Loucy (cell line): ENCODE measurements around the gene ACLY.

Source experiments
- H2AFZ ChIP-seq: fragments of 200-600 bp; sonication (generic); 2 replicates; pipeline ENCODE4 v1.6.0; 2016; ENCODE audit warnings: antibody characterized with exemption, mild to moderate bottlenecking, low read length, moderate library complexity
- H3F3A ChIP-seq: fragments of 200-600 bp; 2 replicates; pipeline ENCODE4 v1.6.0; 2016; ENCODE audit warnings: antibody characterized with exemption, low read depth, mild to moderate bottlenecking
- H3K27me3 ChIP-seq: fragments of 200-600 bp; sonication (generic); 2 replicates; pipeline ENCODE4 v1.6.1; 2014; ENCODE audit warnings: low read length, mild to moderate bottlenecking; ENCODE audit not compliant: insufficient read depth, poor library complexity, severe bottlenecking
- H3K36me3 ChIP-seq: fragments of 200-600 bp; sonication (generic); 2 replicates; pipeline ENCODE4 v1.6.1; 2016; ENCODE audit warnings: low read length; ENCODE audit not compliant: insufficient read depth
- H3K4me1 ChIP-seq: fragments of 200-600 bp; sonication (generic); 2 replicates; pipeline ENCODE4 v1.5.1; 2014; ENCODE audit warnings: low read length, mild to moderate bottlenecking; ENCODE audit not compliant: insufficient read depth, poor library complexity, severe bottlenecking
- H3K4me2 ChIP-seq: fragments of 200-600 bp; sonication (generic); 2 replicates; pipeline ENCODE4 v1.6.0; 2014; ENCODE audit warnings: antibody characterized with exemption, low read length, low read depth, mild to moderate bottlenecking; ENCODE audit not compliant: poor library complexity, severe bottlenecking
- H3K4me3 ChIP-seq: fragments of 200-600 bp; sonication (generic); 2 replicates; pipeline ENCODE4 v1.5.1; 2014; ENCODE audit warnings: low read length, mild to moderate bottlenecking, mixed read lengths; ENCODE audit not compliant: poor library complexity, severe bottlenecking
- H3K79me2 ChIP-seq: fragments of 200-600 bp; sonication (generic); 2 replicates; pipeline ENCODE4 v1.6.1; 2014; ENCODE audit warnings: low read length; ENCODE audit not compliant: insufficient read depth
- H3K9ac ChIP-seq: fragments of 200-600 bp; sonication (generic); 2 replicates; pipeline ENCODE4 v1.6.0; 2014; ENCODE audit warnings: mild to moderate bottlenecking, low read depth, low read length, moderate library complexity; ENCODE audit not compliant: poor library complexity, severe bottlenecking
- H3K9me2 ChIP-seq: fragments of 200-600 bp; sonication (generic); replicated peaks from 2 replicates; pipeline ENCODE4 v1.6.1; 2016; ENCODE audit warnings: low read depth, low read length, mixed read lengths
- H3K9me3 ChIP-seq: fragments of 200-600 bp; sonication (generic); 2 replicates; pipeline ENCODE4 v1.6.1; 2014; ENCODE audit warnings: mild to moderate bottlenecking, antibody characterized with exemption, low read length, low read depth; ENCODE audit not compliant: insufficient read depth
- H4K20me1 ChIP-seq: fragments of 200-600 bp; sonication (generic); 2 replicates; pipeline ENCODE4 v1.6.0; 2014; ENCODE audit warnings: antibody characterized with exemption, low read length, mild to moderate bottlenecking; ENCODE audit not compliant: insufficient read depth, poor library complexity, severe bottlenecking
- CTCF ChIP-seq: fragments of 200-600 bp; sonication (generic); conservative IDR thresholded peaks from 2 replicates; pipeline ENCODE4 v1.5.1; 2014; ENCODE audit warnings: mild to moderate bottlenecking, antibody characterized with exemption, low read length
- EZH2phosphoT487 ChIP-seq: fragments of 200-600 bp; IDR thresholded peaks from 2 replicates; pipeline ENCODE4 v1.6.1; 2018; ENCODE audit warnings: antibody characterized with exemption, mild to moderate bottlenecking, moderate library complexity, borderline replicate concordance

The ACLY gene

GRCh38 chr17:41910701-41911391 lies 7.9 kb downstream of the ACLY start:
- peaks cover 27% of the 10 kb centered on the region for H3K4me1 ChIP-seq
- H3K4me2 ChIP-seq = no peak overlapping the region
- no peaks in the 10 kb centered on the region for H3F3A ChIP-seq
- no peak overlapping the region for H3K4me3 ChIP-seq
- peaks cover 57% of the 10 kb centered on the region for H3K79me2 ChIP-seq
- H3K27me3 ChIP-seq = no peaks in the 10 kb centered on the region
- H4K20me1 ChIP-seq = peaks cover 66% of the 10 kb centered on the region
- peaks cover 82% of the 10 kb centered on the region; the same call in 1 of the 2 replicates for H3K36me3 ChIP-seq
- H2AFZ ChIP-seq = no peak overlapping the region
- H3K9me3 ChIP-seq = no peaks in the 10 kb centered on the region
- H3K9ac ChIP-seq = no peak overlapping the region
- H3K9me2 ChIP-seq = no peaks in the 10 kb centered on the region
- TF ChIP-seq EZH2phosphoT487 (no peak), CTCF (no peak)

GRCh38 chr17:41909088-41909487 lies 9.7 kb downstream of the ACLY start:
- no peaks in the 10 kb centered on the region for H3F3A ChIP-seq
- H3K4me2 ChIP-seq = no peak overlapping the region
- H3K4me1 ChIP-seq = peaks cover 10% of the 10 kb centered on the region
- H3K36me3 ChIP-seq = peaks cover 99% of the 10 kb centered on the region; the same call in 1 of the 2 replicates
- no peak overlapping the region for H3K9ac ChIP-seq
- TF ChIP-seq CTCF (no peak), EZH2phosphoT487 (no peak)
- no peak overlapping the region for H3K4me3 ChIP-seq
- peaks cover 40% of the 10 kb centered on the region for H3K79me2 ChIP-seq
- no peaks in the 10 kb centered on the region for H3K27me3 ChIP-seq
- no peaks in the 10 kb centered on the region for H3K9me3 ChIP-seq
- H4K20me1 ChIP-seq = peaks cover 48% of the 10 kb centered on the region
- no peak overlapping the region for H2AFZ ChIP-seq
- no peaks in the 10 kb centered on the region for H3K9me2 ChIP-seq

GRCh38 chr17:41907633-41908539 lies 10.9 kb downstream of the ACLY start:
- Histone ChIP-seq H3F3A (no peaks in the 10 kb centered on the region), H3K36me3 (peaks cover 91% of the 10 kb centered on the region; the same call in 1 of the 2 replicates), H3K4me2 (no peak overlapping the region), H3K9me3 (no peaks in the 10 kb centered on the region), H3K9me2 (no peaks in the 10 kb centered on the region), H3K79me2 (peaks cover 28% of the 10 kb centered on the region; the same call in 1 of the 2 replicates), H2AFZ (no peak overlapping the region), H4K20me1 (peaks cover 36% of the 10 kb centered on the region), H3K4me1 (peaks cover under 1% of the 10 kb centered on the region), H3K27me3 (no peaks in the 10 kb centered on the region), H3K4me3 (no peak overlapping the region), H3K9ac (no peak overlapping the region)
- TF ChIP-seq EZH2phosphoT487 (no peak), CTCF (no peak)
